CD1c-positive myeloid dendritic cell (primary cell): ENCODE results near the gene ADORA2A.

Experiments used
- DNase-seq: peaks from one replicate; pipeline ENCODE4 v3.0.0-alpha.2; 2016; ENCODE audit errors: extremely low spot score

The ADORA2A gene

DNA sequence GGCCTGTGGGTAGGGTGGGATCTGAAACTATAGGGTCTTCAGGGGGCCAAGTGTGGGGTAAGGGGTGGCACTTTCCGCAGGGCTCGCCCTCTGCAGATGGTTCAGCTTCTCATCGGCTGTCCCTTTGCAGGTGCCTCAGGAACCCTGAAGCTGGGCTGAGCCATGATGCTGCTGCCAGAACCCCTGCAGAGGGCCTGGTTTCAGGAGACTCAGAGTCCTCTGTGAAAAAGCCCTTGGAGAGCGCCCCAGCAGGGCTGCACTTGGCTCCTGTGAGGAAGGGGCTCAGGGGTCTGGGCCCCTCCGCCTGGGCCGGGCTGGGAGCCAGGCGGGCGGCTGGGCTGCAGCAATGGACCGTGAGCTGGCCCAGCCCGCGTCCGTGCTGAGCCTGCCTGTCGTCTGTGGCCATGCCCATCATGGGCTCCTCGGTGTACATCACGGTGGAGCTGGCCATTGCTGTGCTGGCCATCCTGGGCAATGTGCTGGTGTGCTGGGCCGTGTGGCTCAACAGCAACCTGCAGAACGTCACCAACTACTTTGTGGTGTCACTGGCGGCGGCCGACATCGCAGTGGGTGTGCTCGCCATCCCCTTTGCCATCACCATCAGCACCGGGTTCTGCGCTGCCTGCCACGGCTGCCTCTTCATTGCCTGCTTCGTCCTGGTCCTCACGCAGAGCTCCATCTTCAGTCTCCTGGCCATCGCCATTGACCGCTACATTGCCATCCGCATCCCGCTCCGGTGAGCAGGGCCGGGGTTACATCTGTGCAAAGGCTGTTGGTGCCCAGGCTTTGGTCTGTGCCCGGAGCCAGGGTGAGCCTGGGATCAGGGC is 5.8 kb downstream of the ADORA2A start:
- no peak for DNase-seq

DNA sequence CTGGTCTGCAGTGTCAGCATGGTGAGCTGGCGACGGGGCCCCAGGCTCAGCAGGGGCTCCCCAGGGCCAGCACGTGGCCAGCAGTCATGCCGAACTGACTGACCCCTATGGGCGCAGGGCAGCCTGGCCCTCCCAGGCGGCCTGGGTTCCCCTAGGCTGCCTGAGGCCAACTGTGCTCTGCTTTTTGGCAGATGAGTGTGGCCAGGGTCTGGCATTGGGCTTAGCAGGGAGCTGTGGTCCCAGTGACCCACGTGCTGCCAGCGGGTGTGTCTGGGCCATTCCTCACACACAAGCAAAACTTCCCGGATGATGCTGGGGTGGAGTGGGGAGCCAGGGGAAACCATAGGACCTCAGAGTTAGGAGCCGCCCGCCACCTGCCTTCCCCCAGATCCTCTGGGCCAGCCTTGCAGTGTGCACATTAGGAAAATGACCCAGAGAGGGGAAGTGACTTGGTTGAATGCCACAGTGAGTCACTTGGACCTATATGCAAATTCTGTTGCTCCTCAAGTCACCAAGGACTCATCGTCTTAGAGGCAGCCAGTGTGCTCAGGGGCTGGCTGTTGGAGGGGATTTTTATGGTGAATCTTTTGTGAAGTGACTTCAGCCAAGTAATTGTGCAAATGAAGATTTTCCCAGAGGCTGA is 6.5 kb downstream of the ADORA2A start:
- peak; percentile 85 for DNase-seq

DNA sequence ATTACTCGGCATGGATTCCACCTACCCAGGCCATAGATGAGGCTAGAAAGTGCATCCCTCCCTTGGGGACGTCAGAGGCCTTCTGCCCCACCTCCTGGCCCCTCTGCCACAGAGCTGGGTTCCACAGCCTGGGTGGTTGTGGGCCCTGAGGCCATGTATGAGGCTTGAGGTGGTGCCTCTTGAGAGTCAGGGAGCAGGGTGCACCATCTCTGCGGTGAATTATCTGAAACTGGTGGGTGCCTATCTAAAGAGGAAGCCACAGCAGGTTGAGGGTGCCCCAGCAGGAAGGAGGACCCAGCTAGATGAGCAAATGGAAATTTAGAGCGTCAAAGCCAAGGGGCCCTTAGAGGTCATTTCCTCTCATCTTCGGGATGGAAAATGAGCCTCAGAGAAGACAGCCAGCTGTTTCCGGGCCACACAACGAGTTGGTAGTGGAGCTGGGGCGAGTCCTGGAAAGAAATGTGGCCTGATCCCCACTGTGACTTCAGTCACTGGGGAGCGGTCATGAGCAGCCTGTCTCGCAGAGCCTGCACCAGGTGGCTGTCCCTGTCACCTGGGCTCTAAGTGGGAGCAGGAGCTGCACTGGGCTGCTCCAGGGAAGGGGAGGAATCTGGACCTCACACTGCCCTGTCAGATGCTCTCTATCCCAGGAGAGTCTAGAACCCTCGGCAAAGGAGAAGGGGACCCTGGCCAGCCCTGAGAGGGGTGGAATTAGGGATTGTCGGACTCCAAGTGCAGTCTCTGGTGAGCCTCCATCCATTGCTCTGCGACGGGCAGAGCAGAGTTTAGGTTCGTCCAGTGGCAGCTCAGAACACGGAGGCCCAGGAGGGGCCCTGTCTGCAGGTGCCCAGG is 7.3 kb downstream of the ADORA2A start:
- peak; percentile 88 for DNase-seq

DNA sequence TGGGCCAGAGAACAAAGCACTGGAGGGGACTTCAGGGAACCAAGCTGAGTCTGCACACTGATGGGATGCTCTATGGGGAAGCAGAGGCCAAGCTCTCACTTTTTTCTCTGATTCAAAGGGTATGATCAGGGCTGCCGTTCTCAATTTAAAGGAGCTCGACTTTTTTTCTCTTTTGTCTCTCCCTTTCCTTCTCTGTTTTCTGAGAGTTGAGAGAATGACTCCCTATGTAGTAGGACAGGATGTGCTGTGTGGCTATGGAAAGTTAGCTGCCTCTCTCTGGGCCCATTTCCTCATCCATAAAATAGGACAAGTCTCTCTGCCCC is 7.9 kb downstream of the ADORA2A start:
- DNase-seq: no peak

DNA sequence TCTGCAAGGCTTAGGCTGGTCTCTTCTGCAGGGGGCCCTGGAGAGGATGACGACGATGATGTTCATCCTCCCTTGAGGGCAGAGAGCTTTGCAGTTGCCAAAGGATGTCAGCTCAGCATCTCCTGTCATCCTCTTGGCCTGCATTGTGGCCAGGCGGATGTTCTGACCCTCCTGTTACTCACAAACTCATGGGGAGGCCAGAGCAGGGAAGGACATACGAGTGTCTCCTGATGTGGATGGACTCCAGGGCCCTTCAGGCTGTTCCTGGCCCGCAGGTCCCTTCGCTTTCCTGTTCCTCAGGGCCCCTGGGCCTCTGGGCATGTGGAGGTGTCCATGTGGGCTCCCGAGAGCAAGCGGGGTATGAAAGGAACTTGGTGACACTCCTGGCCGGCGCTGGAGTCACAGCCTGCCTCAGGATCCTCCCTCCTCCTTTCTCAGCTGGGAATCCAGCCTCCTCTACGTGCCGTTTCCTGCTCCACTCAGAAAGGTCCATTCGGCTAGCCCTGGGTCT is 8.5 kb downstream of the ADORA2A start:
- DNase-seq: no peak

DNA sequence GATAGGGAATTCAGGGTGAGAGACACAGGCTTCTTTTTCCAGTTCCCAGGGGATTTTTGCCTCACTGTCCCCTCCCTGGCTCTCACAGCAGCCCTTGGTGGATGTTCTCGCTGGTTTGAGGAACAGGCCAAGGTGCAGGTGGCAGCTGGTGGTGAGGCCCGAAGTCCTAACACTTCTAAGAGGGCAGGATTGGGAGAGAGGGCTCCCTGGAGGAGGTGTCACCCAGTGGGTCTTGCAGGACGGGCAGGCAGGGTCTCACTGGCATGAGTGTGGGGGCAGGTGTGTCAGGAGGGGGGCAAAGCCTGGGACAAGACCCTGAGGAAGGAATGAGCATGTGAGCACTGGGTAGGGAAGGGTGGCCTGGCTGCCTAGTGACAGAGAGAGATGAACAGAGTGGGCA is 9.2 kb downstream of the ADORA2A start:
- DNase-seq: no peak

DNA sequence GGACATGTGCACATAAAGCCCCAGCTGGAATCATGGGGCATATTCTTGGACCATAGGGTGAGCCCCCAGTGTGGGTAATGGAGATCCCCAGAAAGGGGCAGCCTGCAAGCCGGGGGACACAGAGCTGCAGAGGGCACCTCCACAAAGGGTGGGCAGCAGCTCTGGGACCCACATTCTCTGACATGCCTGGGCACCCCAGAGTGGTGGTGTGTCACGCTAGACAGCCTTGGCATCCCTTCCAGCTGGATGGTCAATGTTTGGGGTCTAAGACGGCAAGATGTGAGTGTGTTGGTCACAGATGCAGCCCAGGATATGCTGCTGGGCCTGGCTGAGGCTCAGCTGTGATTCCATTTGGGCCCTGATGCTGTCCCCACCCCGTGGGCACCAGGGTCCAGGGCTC is 9.7 kb downstream of the ADORA2A start:
- DNase-seq: no peak

DNA sequence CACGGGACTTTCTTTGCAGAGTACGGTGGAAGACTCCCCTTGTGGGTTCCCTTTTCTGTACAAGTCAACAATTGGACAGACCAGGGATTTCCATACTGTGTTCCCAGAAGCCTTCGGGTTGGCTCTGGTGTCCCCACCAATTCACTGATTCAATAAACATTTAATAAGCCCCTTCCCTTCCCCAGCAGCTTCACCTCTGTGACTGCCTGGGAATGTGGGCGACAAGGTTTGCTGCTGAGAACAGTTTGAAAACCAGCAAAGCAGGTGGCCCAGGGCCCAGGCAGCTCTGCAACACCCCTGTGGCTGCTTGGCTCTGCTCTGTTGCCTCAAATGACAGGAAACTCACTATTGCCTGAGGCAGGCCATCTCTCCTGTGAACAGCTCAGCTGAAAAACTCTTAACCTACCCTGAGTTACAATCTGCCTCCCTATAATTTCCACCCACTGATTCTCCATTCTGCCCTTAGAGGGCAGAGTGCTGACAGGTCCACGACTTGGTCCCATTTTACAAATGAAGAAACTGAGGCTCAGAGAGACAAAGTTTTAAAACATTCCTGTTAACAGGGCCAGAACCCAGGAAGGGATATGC is 10.4 kb downstream of the ADORA2A start:
- DNase-seq: no peak

DNA sequence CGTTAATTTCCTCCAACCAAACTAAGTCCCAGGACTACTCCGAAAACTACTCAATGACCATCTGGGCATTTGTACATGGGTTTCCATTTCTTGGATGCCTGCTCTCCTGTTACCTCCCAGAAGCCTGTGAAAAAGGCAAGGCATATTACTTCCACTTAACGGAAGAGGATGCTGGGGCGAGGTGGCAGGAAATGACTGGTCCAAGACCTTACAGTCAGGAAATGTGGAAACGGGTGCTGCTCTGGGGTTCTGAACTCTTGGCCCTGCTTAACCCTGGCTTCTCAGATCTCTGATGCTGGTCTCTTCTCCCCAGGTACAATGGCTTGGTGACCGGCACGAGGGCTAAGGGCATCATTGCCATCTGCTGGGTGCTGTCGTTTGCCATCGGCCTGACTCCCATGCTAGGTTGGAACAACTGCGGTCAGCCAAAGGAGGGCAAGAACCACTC is 12.9 kb downstream of the ADORA2A start:
- peak; percentile 47 for DNase-seq

DNA sequence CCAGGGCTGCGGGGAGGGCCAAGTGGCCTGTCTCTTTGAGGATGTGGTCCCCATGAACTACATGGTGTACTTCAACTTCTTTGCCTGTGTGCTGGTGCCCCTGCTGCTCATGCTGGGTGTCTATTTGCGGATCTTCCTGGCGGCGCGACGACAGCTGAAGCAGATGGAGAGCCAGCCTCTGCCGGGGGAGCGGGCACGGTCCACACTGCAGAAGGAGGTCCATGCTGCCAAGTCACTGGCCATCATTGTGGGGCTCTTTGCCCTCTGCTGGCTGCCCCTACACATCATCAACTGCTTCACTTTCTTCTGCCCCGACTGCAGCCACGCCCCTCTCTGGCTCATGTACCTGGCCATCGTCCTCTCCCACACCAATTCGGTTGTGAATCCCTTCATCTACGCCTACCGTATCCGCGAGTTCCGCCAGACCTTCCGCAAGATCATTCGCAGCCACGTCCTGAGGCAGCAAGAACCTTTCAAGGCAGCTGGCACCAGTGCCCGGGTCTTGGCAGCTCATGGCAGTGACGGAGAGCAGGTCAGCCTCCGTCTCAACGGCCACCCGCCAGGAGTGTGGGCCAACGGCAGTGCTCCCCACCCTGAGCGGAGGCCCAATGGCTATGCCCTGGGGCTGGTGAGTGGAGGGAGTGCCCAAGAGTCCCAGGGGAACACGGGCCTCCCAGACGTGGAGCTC is 13.5 kb downstream of the ADORA2A start:
- no peak for DNase-seq

DNA sequence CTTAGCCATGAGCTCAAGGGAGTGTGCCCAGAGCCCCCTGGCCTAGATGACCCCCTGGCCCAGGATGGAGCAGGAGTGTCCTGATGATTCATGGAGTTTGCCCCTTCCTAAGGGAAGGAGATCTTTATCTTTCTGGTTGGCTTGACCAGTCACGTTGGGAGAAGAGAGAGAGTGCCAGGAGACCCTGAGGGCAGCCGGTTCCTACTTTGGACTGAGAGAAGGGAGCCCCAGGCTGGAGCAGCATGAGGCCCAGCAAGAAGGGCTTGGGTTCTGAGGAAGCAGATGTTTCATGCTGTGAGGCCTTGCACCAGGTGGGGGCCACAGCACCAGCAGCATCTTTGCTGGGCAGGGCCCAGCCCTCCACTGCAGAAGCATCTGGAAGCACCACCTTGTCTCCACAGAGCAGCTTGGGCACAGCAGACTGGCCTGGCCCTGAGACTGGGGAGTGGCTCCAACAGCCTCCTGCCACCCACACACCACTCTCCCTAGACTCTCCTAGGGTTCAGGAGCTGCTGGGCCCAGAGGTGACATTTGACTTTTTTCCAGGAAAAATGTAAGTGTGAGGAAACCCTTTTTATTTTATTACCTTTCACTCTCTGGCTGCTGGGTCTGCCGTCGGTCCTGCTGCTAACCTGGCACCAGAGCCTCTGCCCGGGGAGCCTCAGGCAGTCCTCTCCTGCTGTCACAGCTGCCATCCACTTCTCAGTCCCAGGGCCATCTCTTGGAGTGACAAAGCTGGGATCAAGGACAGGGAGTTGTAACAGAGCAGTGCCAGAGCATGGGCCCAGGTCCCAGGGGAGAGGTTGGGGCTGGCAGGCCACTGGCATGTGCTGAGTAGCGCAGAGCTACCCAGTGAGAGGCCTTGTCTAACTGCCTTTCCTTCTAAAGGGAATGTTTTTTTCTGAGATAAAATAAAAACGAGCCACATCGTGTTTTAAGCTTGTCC is 14.3 kb downstream of the ADORA2A start:
- no peak for DNase-seq

DNA sequence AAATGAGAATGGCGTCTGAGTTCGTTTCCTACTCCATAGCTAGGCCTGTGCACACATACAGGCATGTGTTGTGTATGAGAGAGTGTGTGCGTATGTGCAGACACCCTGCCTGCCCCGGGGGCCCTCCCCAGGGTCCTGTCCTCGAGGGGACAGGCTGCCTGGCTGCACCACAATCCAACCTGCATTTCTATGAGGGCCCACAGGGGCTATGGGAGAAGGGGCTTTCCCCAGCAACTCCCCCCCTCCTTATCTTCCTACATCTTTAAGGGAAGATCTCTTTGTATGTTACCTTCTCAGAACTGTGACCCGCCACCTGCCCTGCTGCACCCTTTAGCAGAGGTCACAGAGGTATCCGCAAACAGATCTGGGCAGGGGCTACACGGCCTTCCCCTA is 14.9 kb downstream of the ADORA2A start:
- DNase-seq: no peak

DNA sequence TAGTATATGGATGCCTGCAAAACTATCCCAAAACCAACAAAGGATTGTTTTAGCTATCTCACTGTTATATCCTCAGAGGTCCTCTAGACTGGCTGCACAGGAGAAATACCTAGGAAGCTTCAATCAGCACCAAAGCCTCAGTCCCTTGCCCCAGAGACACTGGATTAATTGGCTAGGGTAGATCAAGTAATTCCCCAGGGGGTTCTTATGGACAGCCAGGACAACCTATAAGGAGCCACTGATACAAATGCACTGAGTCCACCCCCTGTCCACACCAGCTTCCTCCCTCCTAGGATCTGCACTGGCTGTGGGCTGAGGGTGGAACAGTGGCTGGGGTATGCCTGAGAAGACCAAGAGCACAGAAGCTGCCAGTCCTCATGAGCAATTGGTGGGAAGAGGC is 16.3 kb downstream of the ADORA2A start:
- DNase-seq: no peak

DNA sequence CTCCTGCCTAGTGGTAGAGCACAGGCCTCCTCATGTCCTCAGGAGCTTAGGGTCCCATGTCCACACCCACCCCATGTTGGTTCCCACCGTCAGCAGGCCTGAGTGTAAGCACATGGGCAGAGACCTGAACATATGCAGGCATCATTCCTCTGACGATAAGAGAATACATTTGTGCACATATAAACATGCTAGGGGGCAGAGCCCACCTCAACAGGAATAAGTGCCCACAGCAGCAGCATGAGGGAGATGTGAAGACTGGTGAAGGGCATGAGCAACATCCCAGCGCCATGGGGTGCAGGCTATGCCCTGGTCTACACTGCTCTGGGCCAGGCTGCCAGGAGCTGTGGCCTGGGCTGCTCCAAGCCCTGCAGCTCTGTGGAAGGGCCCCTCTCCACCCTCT is 16.9 kb downstream of the ADORA2A start:
- DNase-seq: no peak

DNA sequence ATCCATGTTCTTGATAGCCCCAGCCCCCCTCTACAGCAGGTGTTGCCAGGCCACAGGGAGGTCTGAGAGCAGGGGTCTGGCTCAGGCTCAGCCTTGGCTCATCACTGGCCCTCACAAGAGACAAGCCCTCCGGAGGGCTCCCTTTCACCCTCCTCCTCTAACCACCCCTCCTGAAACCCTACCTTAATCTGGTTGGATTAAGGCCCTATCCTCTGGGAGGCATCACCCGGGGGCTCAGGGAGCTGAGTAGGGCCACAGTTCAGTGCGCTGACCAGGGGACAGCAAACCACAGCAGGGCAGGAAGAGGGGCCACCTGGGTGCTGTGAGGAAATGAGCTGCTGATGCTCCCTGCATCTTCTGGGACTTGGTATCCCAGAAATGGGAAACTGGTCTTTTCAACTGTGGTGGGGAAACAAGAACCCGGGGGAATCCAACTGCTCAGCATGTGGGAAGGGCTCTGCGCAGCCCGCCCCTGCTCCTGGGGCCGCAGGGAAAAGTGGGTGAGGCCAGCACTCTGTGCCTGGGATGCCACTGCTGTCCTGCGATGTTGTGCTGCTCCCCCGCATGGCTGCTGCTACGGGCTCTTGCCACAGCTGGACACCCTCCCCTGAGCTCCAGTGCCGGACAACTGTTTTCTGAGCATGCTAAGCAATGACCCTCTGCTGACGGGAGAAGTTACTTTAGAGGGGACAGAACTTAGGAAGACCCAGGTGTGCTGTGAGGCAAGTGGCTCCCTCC is 17.5 kb downstream of the ADORA2A start:
- DNase-seq: no peak

DNA sequence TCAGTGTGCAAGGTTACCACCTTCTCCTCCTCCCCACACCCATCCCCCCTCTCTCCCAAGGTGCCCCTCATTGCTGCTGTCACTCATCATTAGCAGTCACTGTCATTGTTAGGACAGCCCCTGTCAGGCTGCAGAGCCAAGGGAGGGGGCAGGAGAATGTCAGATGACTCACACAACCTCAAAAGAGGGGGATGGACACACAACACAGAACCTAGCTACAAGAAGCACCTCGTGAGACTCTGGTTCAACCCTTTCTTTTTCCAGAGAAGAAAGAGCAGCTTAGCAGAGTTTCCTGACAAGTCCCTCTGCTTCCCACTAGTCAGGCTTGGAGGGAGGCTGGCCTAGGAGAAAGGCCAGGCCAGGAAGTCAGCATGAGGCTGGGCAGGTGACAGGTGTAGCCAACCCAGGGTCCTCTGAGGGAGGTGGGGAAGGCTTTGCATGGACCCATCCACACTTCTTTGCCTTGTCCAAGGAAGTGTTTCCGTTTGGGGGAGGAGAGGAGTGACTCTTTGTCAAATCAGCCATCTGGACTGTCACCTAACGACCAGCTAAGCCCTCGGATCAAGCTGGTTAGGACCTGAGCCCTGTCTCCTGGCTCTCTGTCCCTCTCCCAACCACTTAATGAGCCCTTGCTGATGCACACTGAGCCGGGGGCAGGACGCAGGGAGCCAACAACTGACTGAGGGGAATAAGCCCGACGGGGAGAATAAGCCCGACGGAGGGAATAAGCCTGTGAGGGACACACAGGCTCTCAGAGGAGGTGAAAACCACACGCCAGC is 18.3 kb downstream of the ADORA2A start:
- no peak for DNase-seq

DNA sequence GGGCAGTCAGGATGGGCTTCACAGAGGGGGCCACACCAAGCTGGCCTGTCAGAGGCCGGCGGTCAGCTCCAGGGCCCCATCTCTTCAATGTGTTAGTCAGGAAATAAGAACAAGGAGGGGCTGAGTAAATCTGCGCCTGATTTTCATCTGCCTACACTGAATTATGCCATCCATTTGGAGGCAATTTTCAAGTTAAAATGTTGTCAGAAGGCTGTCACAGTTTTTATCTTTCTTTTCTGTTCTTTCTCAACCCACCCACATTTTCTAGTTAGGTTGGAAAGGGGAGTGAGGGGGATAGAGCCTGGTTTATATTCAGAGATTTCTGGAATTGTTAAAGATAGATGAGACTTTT is 18.8 kb downstream of the ADORA2A start:
- no peak for DNase-seq

DNA sequence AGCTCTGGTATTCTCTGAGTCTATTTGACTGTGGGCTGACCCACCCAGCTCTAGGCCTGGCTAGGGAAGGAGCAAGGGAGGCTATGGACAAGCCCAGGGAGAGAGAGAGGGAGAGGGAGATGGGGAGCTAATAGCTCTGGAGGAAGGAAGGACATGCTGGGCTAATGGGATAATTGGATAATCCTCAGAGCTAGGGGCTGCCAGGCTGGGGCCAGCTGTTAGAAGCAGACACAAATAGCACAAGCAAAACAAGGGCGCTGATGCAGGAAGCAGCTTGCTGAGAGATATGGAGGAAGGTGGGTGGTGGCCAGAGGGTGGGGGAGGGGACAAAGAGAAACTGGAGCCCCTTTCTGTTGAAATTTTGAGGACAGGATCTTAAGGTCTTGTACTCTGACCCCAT is 23.2 kb downstream of the ADORA2A start:
- no peak for DNase-seq

DNA sequence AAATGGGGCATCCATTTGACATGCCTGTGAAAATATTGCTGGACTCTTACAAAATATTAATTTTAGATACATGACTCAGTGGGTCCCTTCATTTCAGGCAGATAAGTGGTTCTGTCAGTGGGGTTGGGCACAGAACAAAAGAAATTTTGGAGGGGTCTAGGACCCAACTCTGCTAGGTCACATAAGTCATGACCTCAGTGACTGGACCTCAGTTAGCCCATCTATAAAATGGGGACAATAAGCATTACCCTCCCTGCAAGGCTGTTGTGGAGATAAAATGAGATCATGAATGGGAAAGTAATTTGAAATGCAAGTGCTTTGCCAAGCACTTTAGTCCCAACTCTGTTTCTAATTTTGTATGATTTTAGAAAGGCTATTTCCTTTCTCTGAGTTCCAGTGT is 23.8 kb downstream of the ADORA2A start:
- no peak for DNase-seq
